HK-2 (cell line): ENCODE data around the gene WWP2.
"Not testable (repeated sequence)": the region's sequence is repeated elsewhere in the genome, so short reads cannot be mapped to it uniquely, and the experiment has no call there.

ENCODE experiments used
- DNase-seq: peaks from one replicate; pipeline ENCODE4 v3.0.0-alpha.2; 2018; ENCODE audit not compliant: unreplicated experiment

The WWP2 gene

GRCh38 chr16:69761983-69762813 lies at the start of gene WWP2:
Gene WWP2 (plus strand): TSS chr16:69762332. CDS start chr16:69787011, 24,679 bp downstream.
- peak; percentile 83 for DNase-seq

GRCh38 chr16:69712914-69713581 lies 49.1 kb upstream of the WWP2 start:
- DNase-seq: no peak

GRCh38 chr16:69717066-69717465 lies 45.1 kb upstream of the WWP2 start:
- DNase-seq: no peak

DNA sequence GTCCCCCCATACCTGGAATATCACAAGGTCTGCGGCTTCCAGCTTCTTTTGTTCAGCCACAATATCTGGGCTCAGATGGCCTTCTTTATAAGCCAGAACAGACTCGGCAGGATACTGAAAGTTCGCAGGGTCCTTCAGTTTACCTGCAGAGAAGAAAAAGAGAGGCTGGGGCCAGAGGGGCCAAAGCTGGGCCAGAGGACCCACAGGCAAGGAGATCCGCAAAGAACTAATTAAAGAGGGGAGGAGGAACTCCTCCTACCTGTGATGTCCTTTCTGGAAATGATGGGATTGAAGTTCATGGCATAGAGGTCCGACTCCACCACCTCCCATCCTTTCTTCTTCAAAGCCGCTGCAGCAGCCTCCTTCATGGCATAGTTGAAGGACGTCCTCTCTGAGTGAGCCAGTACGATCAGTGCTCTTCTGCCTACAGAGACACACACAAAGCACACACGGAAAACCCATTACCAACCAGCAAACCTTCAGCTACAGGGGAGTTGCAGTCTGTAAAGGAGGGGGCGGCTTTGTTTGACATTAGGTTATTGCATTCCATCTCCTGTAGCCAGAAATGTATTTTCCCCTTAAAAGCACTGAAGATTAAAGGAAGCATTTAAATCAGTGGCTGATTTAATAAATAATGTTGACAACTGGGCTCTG lies 43.9 kb upstream of the WWP2 start:
- no peak for DNase-seq

DNA sequence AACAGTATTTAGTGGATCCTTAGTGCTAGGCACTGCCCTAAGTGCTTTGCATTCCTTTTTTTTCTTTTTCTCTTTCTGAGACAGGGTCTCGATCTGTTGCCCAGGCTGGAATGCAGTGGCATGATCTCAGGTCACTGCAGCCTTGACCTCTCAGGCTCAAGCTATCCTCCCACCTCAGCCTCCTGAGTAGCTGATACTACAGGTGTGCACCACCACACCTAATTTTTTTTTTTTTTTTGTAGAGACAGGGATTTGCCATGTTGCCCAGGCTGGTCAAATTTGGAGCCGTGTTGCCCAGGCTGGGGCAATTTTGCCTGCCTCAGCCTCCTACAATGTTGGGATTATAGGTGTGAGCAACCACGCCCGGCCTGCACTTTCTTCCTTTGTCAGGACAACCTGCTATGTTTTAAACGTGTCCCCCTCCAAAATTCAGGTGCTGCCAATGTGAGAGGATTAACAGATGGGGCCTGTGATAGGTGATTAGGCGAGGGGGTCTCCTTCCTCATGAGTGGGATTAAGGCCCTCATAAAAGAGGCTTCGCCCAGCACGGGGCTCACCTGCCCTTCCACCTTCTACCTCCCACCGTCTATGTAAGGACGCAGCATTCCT lies 41.2 kb upstream of the WWP2 start:
- DNase-seq: no peak

GRCh38 chr16:69721441-69721957 lies 40.6 kb upstream of the WWP2 start:
- DNase-seq: no peak

DNA sequence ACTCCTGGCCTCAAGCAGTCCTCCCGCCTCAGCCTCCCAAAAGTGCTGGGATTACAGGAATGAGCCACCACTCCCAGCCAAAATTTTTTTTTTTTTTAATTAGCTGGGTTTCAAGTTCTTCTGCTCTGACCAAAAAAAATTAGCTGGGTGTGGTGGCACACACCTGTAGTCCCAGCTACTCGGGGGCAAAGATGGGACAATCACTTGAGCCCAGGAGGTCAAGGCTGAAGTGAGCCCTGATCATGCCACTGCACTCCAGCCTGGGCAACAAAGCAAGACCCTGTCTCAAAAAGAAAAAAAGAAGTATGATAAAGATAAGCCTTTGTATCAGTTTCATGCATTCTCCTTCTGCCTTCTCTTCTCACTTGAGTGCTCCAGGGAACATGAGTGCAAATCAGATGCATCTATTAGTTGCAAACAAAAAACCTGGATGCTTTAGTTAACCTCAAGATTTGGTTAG lies 37.7 kb upstream of the WWP2 start:
- no peak for DNase-seq

GRCh38 chr16:69724981-69725479 lies 37.1 kb upstream of the WWP2 start:
- DNase-seq: no peak

DNA sequence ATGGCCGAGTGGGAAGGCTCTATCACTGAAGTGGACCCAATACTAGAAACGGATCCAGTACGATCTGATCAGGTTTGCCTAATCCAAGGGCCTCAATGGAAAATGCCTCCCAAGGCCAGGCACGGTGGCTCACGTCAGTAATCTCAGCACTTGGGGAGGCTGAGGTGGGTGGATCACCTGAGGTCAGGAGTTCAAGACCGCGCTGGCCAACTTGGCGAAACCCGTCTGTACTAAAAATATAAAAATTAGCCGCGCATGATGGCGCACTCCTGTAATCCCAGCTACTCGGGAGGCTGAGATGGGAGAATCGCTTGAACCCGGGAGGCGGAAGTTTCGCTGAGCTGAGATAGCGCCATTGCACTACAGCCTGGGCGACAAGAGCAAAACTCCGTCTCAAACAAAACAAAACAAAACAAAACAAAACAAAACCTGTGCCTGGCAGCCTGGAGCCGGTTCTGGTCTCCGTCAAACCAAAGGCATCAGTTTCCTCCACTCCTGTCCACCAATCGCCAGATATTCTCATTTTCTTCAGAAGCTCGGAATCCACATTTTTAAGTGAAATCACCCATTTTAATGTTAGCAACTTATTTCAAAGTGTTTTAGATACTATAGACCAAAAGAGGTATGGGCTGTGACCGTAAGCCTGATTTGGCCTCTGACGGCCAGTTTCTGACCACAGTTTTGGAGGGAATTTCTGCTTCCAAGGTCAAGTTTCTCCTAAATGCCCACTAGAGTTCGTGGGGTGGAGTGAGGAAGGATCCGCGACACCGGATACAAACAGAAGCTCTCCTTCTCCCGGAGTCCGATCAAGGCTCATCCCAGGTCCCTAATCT lies 36.4 kb upstream of the WWP2 start:
- DNase-seq: no peak

GRCh38 chr16:69726313-69727060 lies 35.6 kb upstream of the WWP2 start, which contains the start of gene NQO1:
Gene NQO1 (minus strand): TSS chr16:69726560. CDS start chr16:69726439, 121 bp downstream.
- DNase-seq: peak; percentile 99

DNA sequence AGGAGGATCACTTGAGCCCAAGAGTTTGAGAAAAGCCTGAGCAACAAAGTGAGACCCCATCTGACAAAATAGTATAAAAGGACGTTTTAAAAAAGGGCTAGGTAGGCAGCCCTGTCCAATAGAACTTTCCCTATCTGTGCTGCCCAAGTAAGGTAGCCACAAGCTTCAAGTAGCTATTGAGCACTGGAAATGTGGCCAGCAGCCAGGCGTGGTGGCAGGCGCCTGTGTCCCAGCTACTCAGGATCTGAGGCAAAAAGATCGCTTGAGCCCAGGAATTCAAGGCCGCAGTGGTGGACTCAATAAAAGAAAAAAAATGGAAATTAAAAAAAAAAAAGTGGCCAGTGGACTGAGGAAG lies 34.2 kb upstream of the WWP2 start:
- no peak for DNase-seq

- DNase-seq: not testable (repeated sequence)
Observed at GRCh38 chr16:69729030-69729429, 33.1 kb upstream of the WWP2 start.

- DNase-seq: not testable (repeated sequence)
Observed at GRCh38 chr16:69731280-69731679, 30.9 kb upstream of the WWP2 start.

DNA sequence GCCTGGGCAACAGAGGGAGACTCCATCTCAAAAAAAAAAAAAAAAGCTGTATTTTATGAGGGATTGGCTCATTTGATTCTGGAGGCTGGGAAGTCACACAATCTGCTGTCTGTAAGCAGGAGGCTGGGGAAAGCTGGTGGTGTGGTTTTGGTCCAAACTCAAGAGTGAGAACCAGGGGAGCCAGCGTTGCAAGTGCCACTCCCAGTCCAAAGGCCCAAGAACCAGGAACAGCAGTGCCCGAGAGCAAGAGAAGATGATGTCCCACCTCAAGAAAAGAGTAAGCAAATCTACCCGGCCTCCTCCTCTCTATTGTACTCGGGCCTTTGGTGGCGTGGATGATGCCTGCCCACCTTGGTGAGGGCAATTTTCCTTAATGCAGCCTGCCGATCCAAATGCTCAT lies 30.0 kb upstream of the WWP2 start:
- no peak for DNase-seq

DNA sequence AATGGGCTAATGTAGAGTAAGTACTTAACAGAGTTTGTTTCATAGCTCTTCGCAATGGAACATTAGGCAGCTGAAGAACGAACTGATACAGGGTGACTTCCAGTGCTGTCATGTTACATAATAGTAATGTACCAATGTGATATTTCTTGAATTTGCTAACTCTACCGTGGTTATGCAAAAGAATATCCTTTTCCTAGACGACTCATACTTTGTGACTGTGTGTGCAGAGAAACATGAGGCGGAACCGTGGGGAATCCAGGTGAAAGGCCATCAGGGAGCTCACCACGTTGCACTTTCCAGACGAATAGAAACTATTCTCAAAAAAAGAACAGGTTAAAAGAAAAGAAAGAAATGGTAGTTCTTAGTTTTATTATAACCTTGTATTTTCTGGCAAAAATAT lies 20.6 kb upstream of the WWP2 start:
- DNase-seq: no peak

GRCh38 chr16:69741951-69742904 lies 19.9 kb upstream of the WWP2 start:
- peak; percentile 38 for DNase-seq

DNA sequence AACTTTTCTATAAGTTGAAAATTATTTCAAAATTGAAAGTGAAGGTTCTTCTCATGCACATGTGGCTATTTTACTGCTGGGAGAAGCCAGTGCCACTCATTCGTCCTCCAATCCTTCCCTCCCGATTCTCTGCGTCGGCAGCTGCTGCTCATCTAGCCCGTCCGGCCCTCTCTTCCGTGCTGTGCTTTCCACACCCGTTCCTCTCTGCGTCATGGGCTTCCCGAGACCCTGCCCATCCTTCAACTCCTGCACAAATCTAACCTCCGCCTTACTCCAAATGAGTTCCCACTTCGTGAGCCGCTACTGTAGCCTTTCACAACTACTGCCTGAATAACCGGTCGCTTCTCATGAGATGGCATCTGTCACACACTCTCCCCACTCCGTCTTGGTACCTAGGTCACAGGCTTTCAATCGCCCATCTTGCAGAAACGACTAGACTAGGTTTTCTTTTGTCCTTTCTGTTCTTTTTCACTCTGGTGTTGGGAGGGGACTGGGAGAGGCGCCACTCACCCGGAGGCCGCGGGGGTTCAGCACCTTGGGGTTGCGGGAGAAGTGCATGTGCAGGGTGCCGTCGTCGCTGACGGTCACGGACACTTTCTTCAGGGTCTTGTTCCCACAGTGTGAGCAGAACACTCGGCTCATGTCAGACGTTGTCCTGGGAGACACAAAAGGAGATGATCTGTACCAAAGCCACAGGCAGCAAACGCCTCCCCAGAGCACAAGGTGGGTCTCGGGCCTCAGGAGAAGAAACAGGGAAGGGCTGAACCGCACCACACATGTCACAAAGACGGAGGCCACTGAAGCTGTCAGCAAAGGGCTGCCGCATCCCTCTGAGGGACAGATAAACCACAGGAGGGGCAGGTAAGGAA lies 17.5 kb upstream of the WWP2 start:
- DNase-seq: no peak

GRCh38 chr16:69745232-69745612 lies 16.9 kb upstream of the WWP2 start:
- no peak for DNase-seq
